GM12874 (cell line): ENCODE measurements around the gene DOCK10.

Source experiments
- TF ChIP-seq, protein P1 (sequence below): IDR thresholded peaks from 2 replicates; pipeline ENCODE4 v1.5.1; 2011; ENCODE audit warnings: low read depth, mild to moderate bottlenecking, control low read depth, low read length, moderate library complexity; ENCODE audit not compliant: insufficient read depth

DOCK10 gene

DNA sequence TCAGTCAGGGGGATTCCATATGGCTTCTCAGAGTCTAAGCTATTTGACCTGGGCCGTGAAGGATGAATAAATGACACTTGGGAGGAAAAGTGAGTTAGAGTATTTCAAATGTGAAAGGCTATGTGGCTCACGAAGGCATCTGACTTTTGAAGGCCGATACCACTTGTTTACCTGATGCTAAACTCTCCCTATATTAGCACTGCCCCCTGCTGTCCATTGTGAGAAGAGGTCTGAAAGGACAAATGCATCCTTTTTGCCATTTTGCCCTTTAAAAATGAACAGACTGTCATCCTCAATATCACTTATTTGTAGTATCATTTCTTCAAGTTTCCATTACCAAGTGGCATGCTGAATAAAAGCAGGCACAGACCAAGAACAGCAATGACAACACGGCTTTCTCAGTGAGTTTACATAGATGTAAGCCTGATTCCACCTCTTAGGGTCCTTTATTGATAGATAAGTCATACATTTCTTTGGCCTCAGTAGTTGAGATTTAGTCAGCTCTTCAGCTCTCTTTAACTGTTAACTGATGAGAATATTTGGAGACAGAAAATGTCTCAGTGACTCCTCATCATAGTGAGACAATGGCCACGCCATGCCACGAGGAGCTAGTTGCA, 40.1 kb downstream of the DOCK10 start:
- TF ChIP-seq, protein P1, sequence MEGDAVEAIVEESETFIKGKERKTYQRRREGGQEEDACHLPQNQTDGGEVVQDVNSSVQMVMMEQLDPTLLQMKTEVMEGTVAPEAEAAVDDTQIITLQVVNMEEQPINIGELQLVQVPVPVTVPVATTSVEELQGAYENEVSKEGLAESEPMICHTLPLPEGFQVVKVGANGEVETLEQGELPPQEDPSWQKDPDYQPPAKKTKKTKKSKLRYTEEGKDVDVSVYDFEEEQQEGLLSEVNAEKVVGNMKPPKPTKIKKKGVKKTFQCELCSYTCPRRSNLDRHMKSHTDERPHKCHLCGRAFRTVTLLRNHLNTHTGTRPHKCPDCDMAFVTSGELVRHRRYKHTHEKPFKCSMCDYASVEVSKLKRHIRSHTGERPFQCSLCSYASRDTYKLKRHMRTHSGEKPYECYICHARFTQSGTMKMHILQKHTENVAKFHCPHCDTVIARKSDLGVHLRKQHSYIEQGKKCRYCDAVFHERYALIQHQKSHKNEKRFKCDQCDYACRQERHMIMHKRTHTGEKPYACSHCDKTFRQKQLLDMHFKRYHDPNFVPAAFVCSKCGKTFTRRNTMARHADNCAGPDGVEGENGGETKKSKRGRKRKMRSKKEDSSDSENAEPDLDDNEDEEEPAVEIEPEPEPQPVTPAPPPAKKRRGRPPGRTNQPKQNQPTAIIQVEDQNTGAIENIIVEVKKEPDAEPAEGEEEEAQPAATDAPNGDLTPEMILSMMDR: peak; percentile 72

DNA sequence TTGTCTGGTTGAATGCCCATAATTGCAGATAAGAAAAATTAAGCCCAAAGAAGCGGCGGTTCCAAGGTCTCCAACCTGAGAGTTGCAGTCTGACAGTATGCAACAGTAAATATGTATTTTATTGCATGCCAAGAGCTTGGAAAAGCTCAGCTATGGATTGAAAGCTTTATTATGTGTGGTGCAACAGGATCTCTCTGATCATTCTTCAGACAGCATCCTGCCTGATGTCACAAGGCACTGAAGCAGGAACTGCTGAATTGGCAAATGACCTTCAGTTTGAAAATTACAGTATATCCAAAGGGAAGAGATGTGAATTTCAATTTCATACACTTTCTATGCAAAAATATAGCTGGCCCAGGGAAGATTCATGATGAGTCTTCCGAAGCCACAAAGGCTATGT, 42.5 kb downstream of the DOCK10 start:
- TF ChIP-seq, protein P1: no peak

DNA sequence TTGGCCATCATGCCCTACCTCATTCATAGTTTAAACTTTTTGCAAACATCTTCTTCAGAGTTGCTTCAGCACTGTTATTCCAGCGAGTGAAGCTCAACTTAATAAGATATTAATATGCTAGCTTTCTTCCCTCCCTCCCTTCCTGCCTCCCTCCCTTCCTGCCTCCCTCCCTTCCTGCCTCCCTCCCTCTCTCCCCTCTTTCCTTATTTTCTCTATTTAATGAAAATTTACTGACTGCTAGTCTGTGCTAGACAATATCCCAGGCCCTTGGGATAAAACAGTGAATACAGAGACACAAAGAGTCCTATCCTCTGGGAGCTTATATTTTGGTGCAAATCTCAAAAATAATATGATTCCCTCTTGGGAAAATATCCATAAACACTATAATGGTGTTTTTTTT, 42.9 kb downstream of the DOCK10 start:
- TF ChIP-seq, protein P1: no peak

DNA sequence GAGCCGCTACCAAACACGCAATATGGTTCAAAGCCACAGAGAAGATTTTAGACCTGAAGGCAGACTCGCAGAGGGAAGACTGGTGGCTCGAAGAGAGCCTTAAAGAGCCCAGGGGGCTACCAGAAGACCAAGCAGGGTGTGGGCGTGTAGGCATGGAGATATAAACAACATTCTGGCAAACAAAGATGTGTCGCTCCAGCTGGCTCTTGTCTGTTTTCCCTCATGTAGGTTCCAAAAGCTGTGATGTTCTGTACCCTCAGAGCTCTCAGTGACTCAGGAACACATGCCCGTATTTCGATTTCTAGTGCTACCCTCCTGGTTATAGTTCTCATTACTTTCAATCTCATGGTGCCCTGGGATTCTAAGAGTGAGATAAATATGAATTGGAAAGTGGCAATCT, 44.5 kb downstream of the DOCK10 start:
- TF ChIP-seq, protein P1: no peak

DNA sequence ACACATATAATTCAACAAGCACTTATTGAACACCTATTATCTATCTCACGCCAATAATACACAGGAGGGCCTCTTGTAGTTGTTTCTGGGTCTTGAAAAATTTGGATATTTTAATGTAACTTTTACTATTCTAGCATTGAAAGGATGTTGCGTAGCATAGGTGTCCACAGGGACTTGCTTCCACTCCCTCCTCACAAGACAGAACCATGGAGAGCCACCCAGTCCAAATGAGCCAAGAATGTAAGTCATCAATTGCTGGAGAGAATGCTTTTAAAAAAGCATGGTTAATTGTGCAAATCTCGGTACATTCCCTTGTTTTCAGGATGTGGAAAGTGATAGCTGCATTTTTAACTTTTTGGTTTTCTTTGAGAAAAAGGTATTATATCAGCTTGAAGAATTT, 46.8 kb downstream of the DOCK10 start:
- TF ChIP-seq, protein P1: no peak

DNA sequence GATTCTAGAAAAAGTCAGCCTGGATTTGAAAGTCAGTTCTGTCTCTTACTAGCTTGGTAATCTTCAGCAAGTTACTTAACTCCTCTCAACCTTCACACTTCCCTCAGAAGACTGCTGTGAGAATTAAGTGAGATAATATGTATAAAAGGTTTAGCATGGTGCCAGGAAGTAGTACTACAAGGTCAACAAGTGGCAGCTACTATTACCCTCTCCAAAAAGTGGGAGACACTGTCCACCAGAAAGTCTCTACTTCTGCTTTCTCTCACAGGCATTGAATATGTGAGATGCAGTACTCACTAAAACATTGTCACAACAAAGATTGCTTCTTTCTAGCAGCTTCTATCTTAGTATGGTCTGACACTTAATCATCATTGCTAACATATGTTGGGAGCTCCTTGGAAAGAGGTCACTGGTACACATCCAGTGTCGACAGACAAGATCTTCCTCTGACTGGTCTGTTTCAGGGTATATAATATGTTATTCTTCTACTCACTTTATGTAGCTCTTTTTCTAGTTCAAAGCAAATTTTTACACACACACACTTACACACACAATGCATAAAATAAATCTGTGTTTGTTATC, 47.9 kb downstream of the DOCK10 start:
- TF ChIP-seq, protein P1: no peak

DNA sequence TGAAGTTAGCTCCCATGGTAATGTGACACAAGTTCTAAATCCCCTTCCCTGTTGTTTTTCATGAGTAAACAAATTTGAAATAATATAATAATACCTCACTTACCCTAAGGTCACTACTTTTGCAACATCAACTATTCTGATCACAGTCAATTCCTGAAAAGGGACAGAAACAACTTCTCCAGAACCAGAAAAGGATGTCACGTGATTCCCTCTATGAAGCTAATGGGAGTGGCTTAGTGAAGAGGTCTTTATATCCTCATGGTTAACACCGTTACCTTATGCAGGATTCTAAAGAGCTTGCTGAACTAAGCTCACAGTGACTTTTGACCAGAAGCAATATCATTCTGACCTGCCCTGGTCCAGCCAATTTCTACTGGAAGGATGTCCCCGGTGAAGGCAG, 51.6 kb downstream of the DOCK10 start:
- TF ChIP-seq, protein P1: no peak
